NT2/D1 (cell line): ENCODE measurements around the gene HPCAL4.

Source experiments
- DNase-seq: peaks from one replicate; pipeline ENCODE4 v3.0.0-alpha.2; 2011; ENCODE audit warnings: low read depth, low spot score
- H3K27me3 ChIP-seq: 2 replicates; pipeline ENCODE4 v1.6.0; 2011; ENCODE audit warnings: mild to moderate bottlenecking; ENCODE audit not compliant: insufficient read length, insufficient read depth
- H3K36me3 ChIP-seq: 2 replicates; pipeline ENCODE4 v1.6.1; 2011; ENCODE audit warnings: mild to moderate bottlenecking, low read length, mixed read lengths; ENCODE audit not compliant: insufficient read depth, insufficient read length
- H3K4me1 ChIP-seq: 2 replicates; pipeline ENCODE4 v1.5.1; 2011; ENCODE audit not compliant: insufficient read depth, insufficient read length
- H3K4me3 ChIP-seq: 2 replicates; pipeline ENCODE4 v1.5.1; 2011; ENCODE audit warnings: low read depth; ENCODE audit not compliant: insufficient read length
- H3K9ac ChIP-seq: 2 replicates; pipeline ENCODE4 v1.6.0; 2011; ENCODE audit warnings: low read depth; ENCODE audit not compliant: insufficient read length
- H3K9me3 ChIP-seq: 2 replicates; pipeline ENCODE4 v1.5.1; 2011; ENCODE audit warnings: mild to moderate bottlenecking, low read length; ENCODE audit not compliant: insufficient read depth
- SUZ12 ChIP-seq: IDR thresholded peaks from 2 replicates; pipeline ENCODE4 v1.6.1; 2011; ENCODE audit not compliant: insufficient read length, insufficient read depth; ENCODE audit errors: extremely low read depth
- YY1 ChIP-seq: IDR thresholded peaks from 2 replicates; pipeline ENCODE4 v1.6.1; 2011; ENCODE audit not compliant: insufficient read length, insufficient read depth
- ZNF274 ChIP-seq: IDR thresholded peaks from 2 replicates; pipeline ENCODE4 v1.6.1; 2011; ENCODE audit warnings: mild to moderate bottlenecking, low read depth, low read length

Gene HPCAL4

GRCh38 chr1:39717809-39718208 lies 26.6 kb upstream of the HPCAL4 start:
- no peak overlapping the region for H3K4me3 ChIP-seq
- no peaks in the 10 kb centered on the region for H3K9me3 ChIP-seq
- H3K27me3 ChIP-seq = peaks cover 100% of the 10 kb centered on the region
- no peak for DNase-seq
- H3K9ac ChIP-seq = no peak overlapping the region
- TF ChIP-seq ZNF274 (no peak), SUZ12 (peak; percentile 16), YY1 (no peak)
- no peaks in the 10 kb centered on the region for H3K4me1 ChIP-seq
- H3K36me3 ChIP-seq = no peaks in the 10 kb centered on the region

- Histone ChIP-seq H3K9me3 (no peaks in the 10 kb centered on the region), H3K27me3 (peaks cover 100% of the 10 kb centered on the region), H3K4me1 (peaks cover 7% of the 10 kb centered on the region), H3K4me3 (no peak overlapping the region), H3K9ac (no peak overlapping the region), H3K36me3 (no peaks in the 10 kb centered on the region)
- no peak for TF ChIP-seq YY1
- no peak for TF ChIP-seq SUZ12
- TF ChIP-seq ZNF274 = no peak
- no peak for DNase-seq
Measured at GRCh38 chr1:39713557-39713956, 22.3 kb upstream of the HPCAL4 start.

- Histone ChIP-seq H3K4me1 (peaks cover 7% of the 10 kb centered on the region), H3K9me3 (no peaks in the 10 kb centered on the region), H3K27me3 (peaks cover 100% of the 10 kb centered on the region), H3K4me3 (no peak overlapping the region), H3K36me3 (no peaks in the 10 kb centered on the region), H3K9ac (no peak overlapping the region)
- peak; percentile 94 for TF ChIP-seq SUZ12
- no peak for TF ChIP-seq YY1
- DNase-seq = peak; percentile 97
Measured at GRCh38 chr1:39711966-39712340, 20.7 kb upstream of the HPCAL4 start.

- peaks cover 100% of the 10 kb centered on the region for H3K27me3 ChIP-seq
- no peak overlapping the region for H3K9ac ChIP-seq
Measured at GRCh38 chr1:39711104-39711965, 20.1 kb upstream of the HPCAL4 start.

GRCh38 chr1:39707506-39707905 lies 16.3 kb upstream of the HPCAL4 start:
- Histone ChIP-seq H3K4me3 (no peak overlapping the region), H3K27me3 (peaks cover 100% of the 10 kb centered on the region), H3K4me1 (peaks cover 7% of the 10 kb centered on the region), H3K9me3 (no peaks in the 10 kb centered on the region), H3K36me3 (no peaks in the 10 kb centered on the region), H3K9ac (no peak overlapping the region)
- DNase-seq = no peak
- TF ChIP-seq SUZ12 (no peak), ZNF274 (no peak), YY1 (no peak)

More at GRCh38 chr1:39711104-39711965, 20.1 kb upstream of the HPCAL4 start:
- Histone ChIP-seq H3K36me3 (no peaks in the 10 kb centered on the region), H3K4me1 (peaks cover 7% of the 10 kb centered on the region), H3K9me3 (no peaks in the 10 kb centered on the region), H3K4me3 (no peak overlapping the region)
- no peak for DNase-seq
- no peak for TF ChIP-seq ZNF274
- TF ChIP-seq YY1 = no peak
- TF ChIP-seq SUZ12 = no peak

- Histone ChIP-seq H3K9ac (no peak overlapping the region), H3K9me3 (no peaks in the 10 kb centered on the region), H3K27me3 (peaks cover 100% of the 10 kb centered on the region), H3K4me3 (no peak overlapping the region), H3K4me1 (peaks cover 4% of the 10 kb centered on the region), H3K36me3 (no peaks in the 10 kb centered on the region)
- no peak for DNase-seq
- TF ChIP-seq YY1 (no peak), ZNF274 (no peak), SUZ12 (no peak)
Measured at GRCh38 chr1:39704757-39705156, 13.5 kb upstream of the HPCAL4 start.

- H3K27me3 ChIP-seq = peaks cover 100% of the 10 kb centered on the region
- TF ChIP-seq YY1 = no peak
- peak; percentile 41 for TF ChIP-seq SUZ12
- no peak for TF ChIP-seq ZNF274
- peaks cover 4% of the 10 kb centered on the region for H3K4me1 ChIP-seq
- H3K9ac ChIP-seq = no peak overlapping the region
- no peaks in the 10 kb centered on the region for H3K36me3 ChIP-seq
- H3K4me3 ChIP-seq = no peak overlapping the region
- H3K9me3 ChIP-seq = no peaks in the 10 kb centered on the region
- no peak for DNase-seq
Measured at GRCh38 chr1:39701049-39701439, 9.8 kb upstream of the HPCAL4 start.
